ENCODE results near the gene BSDC1. TPM values are rescaled to one million over a fixed set of nuclear protein-coding genes. Genes with fewer than 3 reads are reported as not detected.
A peak's percentile ranks its signal among the peaks of the same experiment; 100 is the strongest.

Gene BSDC1
- total and polyA plus RNA-seq, 2 of the 13 experiments (the other 11 are each of a cell fraction or from before 2014, with no cell fraction given): 40.3 to 64.2 TPM

GRCh38 chr1:32400876-32401631, 6.8 kb upstream of the BSDC1 start (continued):
- TF ChIP-seq ZHX2 (IDR thresholded peaks at IDR 0.05; ENCODE audit: low read depth) (no peak), ZHX2 (CRISPR knock-in tag; IDR thresholded peaks at IDR 0.05; ENCODE audit: borderline replicate concordance) (no peak), ZNF343 (CRISPR knock-in tag; IDR thresholded peaks at IDR 0.05) (no peak), BRF2 (CRISPR knock-in tag; IDR thresholded peaks at IDR 0.05) (no peak), ZNF800 (CRISPR knock-in tag; IDR thresholded peaks at IDR 0.05) (no peak), NFYB (CRISPR knock-in tag; IDR thresholded peaks at IDR 0.05) (no peak), RAD21 (CRISPR knock-in tag; IDR thresholded peaks at IDR 0.05) (peak; percentile 85), CEBPG (CRISPR knock-in tag; IDR thresholded peaks at IDR 0.05) (no peak), HCFC1 (IDR thresholded peaks at IDR 0.05; ENCODE audit: low read depth, low read length) (no peak), MAX (IDR thresholded peaks at IDR 0.05) (no peak), ZBTB46 (CRISPR knock-in tag; IDR thresholded peaks at IDR 0.05; ENCODE audit: borderline replicate concordance) (no peak), IRX3 (CRISPR knock-in tag; IDR thresholded peaks at IDR 0.05; ENCODE audit: borderline replicate concordance, low read depth) (no peak), ZFAT (CRISPR knock-in tag; conservative IDR thresholded peaks at IDR 0.05) (no peak)

All from HepG2 (cell line).